ENCODE results near the gene PEPD.
"Not testable (repeated sequence)": the region's sequence is repeated elsewhere in the genome, so short reads cannot be mapped to it uniquely, and the experiment has no call there.

PEPD gene

GRCh38 chr19:33521480-33522370 is at the start of gene PEPD:
Gene PEPD, minus strand, starts transcription at chr19:33521791. Its CDS starts 31 bp downstream, at chr19:33521760.
- peak; percentile 70 to 80 for DNase-seq (ENCODE audit: low read depth in 2 of 2)

DNA sequence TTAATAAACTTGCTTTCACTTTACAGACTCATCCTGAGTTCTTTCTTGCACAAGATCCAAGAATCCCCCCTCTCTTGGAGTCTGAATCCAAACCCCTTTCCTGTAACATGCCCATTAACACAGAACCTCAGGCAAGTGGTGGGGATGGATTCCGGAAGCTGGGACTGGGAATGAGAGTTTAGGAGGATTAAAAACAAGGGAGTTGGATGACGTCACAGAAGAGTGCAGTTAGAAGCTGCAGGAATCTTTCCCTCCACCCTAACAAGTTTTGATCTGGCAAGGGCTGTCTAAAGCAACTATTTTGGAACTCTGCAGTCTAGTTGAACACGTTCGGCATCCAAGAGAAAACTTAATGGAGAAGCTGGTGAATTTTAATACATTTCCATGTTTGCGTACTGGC is 48.2 kb upstream of the PEPD start:
- DNase-seq (ENCODE audit: low read depth in 2 of 2), result no peak

GRCh38 chr19:33568706-33569105 is 47.1 kb upstream of the PEPD start:
- DNase-seq (ENCODE audit: low read depth in 2 of 2), result no peak

- DNase-seq (ENCODE audit: low read depth in 2 of 2), result no peak
Measured at GRCh38 chr19:33564836-33565338, 43.3 kb upstream of the PEPD start.

DNA sequence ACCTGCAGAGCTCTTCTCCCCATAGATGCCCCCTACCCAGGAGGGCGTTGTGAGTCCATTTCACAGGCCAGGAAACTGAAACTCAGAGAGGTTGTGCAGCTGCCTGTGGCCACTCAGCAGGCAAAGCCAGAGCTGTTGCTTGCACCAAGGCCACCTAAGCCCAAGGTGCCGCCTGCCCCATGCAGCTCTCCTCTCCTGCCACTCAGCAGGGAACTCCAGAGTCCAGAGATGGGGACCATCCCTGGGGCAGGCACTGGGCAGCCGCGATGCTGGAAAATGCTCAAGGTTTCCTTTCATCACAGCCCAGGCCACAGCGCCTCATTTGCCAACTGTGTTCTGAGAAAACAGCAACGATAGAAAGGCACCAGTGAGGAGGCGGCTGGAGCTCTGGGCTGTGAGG is 41.0 kb upstream of the PEPD start:
- no peak for DNase-seq (ENCODE audit: low read depth in 2 of 2)

GRCh38 chr19:33561666-33562065 is 40.1 kb upstream of the PEPD start:
- DNase-seq (ENCODE audit: low read depth in 2 of 2), result not testable (repeated sequence)

DNA sequence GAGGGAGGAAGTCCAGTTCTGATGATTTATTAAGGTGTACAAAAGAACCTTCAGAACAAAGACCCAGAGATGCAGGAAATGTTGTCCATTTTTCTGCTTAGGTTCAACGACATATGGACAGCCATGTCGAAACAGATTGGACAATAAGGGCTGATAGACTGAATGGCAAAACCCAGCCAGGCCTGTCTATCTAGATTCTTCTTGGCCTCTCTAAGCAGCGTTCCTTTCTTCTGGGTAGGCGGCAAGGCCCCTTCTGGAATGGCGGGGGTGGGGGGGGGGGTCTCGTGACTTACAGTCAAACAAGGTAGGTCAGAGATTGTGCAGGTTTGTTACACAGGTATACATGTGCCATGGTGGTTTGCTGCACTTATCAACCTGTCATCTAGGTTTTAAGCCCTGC is 39.7 kb upstream of the PEPD start:
- DNase-seq (ENCODE audit: low read depth in 2 of 2), result no peak

- no peak for DNase-seq (ENCODE audit: low read depth in 2 of 2)
Measured at GRCh38 chr19:33559996-33560395, 38.4 kb upstream of the PEPD start.

DNA sequence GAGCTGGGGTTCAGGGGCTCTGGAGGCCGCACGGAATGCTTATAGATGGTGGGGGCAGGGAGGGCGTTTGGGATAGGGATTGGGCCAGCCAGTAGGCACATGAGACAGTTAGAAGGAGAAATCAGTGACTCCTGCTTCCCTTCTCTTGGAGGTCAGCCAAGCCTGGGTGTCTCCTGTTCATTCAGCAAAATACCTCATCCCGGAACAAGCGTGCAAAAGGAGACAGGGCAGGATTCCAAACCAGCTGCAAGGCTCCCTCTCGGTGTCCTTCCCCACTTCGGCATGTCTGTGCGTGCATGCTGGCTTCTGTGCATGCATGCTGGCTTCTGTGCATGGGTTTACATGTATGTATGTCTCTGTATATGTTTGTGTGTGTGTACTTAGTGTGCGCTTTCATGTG is 37.3 kb upstream of the PEPD start:
- no peak for DNase-seq (ENCODE audit: low read depth in 2 of 2)

DNA sequence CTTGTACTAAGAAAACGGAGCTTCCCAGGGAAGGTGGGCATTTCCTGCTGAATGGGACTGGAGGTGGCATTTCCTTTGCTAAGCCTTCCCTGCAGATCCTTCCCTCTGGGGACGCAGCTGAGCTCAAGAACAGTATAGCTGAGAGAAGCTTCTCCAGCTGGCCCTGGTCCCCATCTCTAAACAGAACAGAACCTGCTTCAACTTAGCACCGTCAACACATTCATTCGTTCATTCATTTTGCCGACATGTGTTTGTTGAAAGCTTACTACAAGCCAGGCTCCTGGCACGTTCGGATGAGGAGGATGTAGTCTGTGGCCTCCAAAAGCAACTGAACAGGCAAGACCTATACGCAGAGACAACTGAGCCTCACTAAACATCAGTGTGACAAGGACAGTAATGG is 36.6 kb upstream of the PEPD start:
- no peak for DNase-seq (ENCODE audit: low read depth in 2 of 2)

DNA sequence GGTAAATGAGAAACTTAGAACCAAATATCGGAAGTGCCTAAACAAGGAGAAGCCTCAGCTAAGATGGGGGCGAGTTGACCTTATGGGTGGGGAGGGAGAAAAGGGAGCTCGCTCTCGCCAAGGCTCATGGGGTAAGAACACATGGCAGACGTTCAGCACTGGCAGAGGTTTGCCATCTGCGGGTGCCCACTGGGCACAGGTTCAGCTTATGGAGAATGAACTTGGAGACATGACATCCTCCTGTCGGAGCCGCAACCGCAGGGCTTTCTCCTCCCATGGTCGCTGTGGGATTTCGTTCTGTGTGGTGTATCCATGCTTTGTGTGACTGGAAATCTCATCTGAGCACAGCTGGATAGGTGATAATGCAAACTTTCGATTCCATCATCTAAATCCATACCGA is 36.1 kb upstream of the PEPD start:
- DNase-seq (ENCODE audit: low read depth in 2 of 2), result no peak

- no peak for DNase-seq (ENCODE audit: low read depth in 2 of 2)
Measured at GRCh38 chr19:33557196-33557595, 35.6 kb upstream of the PEPD start.

DNA sequence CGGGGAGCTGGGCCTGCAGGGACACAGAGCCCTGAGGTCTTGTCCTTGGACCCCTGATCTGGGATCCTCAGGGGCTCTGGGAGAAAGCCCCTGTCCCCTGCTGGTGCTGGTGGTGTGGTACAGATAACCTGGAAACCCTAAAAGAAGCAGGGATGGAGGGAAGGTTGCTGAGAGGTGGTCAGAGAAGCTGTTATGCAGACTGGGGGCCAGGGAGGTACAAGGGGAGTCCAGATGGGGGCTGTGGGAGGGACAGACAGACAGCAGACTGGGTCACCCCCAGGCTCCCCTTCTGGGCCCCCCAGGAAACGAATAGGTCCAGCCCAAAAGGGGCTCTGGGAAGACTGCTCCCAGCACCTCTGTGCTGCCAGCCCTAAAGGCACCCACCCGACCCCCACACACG is 34.7 kb upstream of the PEPD start:
- DNase-seq (ENCODE audit: low read depth in 2 of 2), result no peak

DNA sequence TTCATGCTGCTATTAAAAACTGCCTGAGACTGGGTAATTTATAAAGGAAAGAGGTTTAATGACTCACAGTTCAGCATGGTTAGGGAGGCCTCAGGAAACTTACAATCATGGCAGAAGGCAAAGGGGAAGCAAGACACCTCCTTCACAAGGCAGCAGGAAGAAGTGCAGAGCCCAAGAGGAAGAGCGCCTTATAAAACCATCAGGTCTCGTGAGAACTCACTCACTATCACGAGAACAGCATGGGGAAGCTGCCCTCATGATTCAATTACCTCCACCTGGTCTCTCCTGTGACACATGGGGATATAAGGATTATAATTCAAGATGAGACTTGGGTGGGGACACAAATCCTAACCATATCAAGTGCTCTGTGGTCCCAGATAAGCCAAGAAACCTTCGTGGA is 34.1 kb upstream of the PEPD start:
- DNase-seq (ENCODE audit: low read depth in 2 of 2), result not testable (repeated sequence)

- DNase-seq (ENCODE audit: low read depth in 2 of 2), result no peak
Measured at GRCh38 chr19:33554821-33555220, 33.2 kb upstream of the PEPD start.

DNA sequence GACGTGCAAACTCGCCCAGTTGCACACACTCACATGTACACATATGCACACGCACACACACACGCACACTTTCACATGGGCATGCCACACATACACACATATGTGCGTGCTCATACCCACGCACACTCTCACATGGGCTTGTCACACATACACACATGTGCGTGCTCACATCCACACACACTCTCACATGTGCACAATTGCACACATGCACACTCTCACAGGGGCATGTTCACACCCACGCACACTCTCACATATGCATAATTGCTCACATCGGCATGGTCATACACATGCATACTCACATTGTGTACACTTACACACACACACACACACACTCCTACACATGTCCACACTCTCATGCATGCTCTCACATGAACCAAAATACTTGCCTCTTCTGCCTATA is 32.8 kb upstream of the PEPD start:
- no peak for DNase-seq (ENCODE audit: low read depth in 2 of 2)

DNA sequence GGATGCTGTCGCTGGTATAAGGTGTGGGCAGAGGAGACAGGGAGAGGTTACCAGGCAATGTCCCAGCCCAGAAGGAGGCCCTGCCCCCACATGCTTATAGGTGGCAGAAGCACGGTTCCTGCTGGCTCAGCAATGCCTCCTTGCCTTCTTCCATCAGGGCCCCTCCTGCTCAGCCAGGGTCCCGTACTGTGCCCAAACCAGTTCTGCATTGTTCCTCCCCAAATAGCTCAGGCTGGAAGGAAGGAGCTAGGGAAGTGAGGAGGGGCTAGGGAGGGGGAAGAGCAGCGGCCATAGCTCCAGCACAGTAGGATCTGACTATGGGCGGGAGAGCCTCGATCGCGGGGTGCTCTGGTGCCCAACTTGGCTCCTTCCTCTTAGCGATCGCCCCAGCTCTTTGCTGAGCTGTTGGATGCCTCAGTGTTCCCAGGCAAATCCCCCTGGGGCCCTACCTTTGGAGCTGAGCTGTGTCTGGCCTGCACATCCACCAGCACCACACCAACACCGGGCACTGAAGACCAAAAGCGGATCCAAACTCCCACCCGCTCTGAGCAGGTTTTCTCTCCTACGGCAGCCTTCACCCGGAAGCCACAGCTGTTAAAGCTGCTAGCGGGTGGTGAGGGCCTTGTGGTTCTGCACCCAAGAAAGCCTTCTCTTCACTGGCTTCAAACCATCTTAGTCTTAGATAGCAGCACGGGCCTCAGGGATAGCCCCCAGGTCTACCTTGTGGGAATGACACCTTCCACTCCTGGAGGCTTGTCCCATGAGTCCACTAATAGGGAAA is 32.1 kb upstream of the PEPD start:
- DNase-seq (ENCODE audit: low read depth in 2 of 2), result no peak

DNA sequence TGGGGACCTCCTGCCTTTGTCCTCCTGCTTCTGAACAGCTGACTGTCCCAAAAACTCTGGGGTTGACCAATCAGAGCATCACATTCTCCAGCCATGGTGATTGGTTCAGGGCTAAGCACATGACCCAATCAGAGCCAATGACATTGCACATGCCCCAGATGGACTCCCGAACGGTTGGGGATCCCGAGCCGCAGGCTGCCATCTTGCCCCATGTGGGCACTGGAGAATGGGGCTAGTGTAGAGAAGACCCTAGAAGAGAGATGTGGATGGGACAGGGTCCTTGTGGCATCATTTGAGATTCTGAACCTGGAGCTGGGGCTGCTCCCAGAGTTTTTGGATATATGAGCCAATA is 31.3 kb upstream of the PEPD start:
- no peak for DNase-seq (ENCODE audit: low read depth in 2 of 2)

- DNase-seq (ENCODE audit: low read depth in 2 of 2), result no peak
Measured at GRCh38 chr19:33552191-33552927, 30.8 kb upstream of the PEPD start.

GRCh38 chr19:33551676-33552075 is 30.1 kb upstream of the PEPD start:
- no peak for DNase-seq (ENCODE audit: low read depth in 2 of 2)

- DNase-seq (ENCODE audit: low read depth in 2 of 2), result no peak
Measured at GRCh38 chr19:33550768-33551167, 29.2 kb upstream of the PEPD start.

DNA sequence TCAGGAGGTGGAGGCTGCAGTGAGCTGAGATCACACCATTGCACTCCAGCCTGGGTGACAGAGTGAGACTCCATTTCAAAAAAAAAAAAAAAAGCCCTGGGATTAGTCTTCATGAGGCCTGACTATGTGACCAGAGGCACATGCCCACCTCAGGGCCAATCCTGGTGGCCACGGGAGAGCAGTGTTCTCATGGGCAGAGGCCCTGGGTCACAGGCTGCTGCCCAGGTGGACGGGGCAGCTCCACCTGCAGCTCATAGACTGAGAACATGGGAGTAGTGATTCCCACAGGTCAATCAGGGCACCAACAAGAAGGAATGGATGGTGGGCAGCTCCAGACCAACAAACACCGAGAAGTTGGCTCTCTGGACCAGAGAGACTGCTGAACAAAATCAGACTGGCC is 26.1 kb upstream of the PEPD start:
- no peak for DNase-seq (ENCODE audit: low read depth in 2 of 2)
